Neural cell (in vitro differentiated cells): ENCODE data around the gene PRRT1.

Experiments used
- EP300 ChIP-seq: fragments of 450-650 bp; conservative IDR thresholded peaks from 2 replicates; pipeline ENCODE4 v1.6.1; 2014; ENCODE audit warnings: antibody characterized with exemption, mild to moderate bottlenecking, moderate library complexity; ENCODE audit not compliant: poor library complexity, severe bottlenecking
- EZH2 ChIP-seq: fragments of 200-600, 300-800 bp; shearing (Covaris generic), sonication (generic); IDR thresholded peaks from 2 replicates; pipeline ENCODE4 v1.6.1; 2014; ENCODE audit warnings: antibody characterized with exemption, low read length, borderline replicate concordance, mild to moderate bottlenecking; ENCODE audit not compliant: insufficient read depth, poor library complexity, severe bottlenecking
- POLR2AphosphoS5 ChIP-seq: IDR thresholded peaks from 2 replicates; pipeline ENCODE4 v1.6.1; 2012
- RAD21 ChIP-seq: fragments of 450-650 bp; conservative IDR thresholded peaks from 2 replicates; pipeline ENCODE4 v1.6.1; 2014; ENCODE audit warnings: antibody characterized with exemption, mild to moderate bottlenecking, moderate library complexity
- TAF1 ChIP-seq: IDR thresholded peaks from 2 replicates; pipeline ENCODE4 v1.6.1; 2012; ENCODE audit warnings: low read depth
- TF ChIP-seq, protein P1 (sequence below): fragments of 450-650 bp; IDR thresholded peaks from 2 replicates; pipeline ENCODE4 v1.5.1; 2014; ENCODE audit warnings: antibody characterized with exemption, mild to moderate bottlenecking, moderate library complexity; ENCODE audit not compliant: poor library complexity, severe bottlenecking
- TF ChIP-seq, protein P2 (sequence below): IDR thresholded peaks from 2 replicates; pipeline ENCODE4 v1.6.1; 2012; ENCODE audit warnings: borderline replicate concordance

DNA sequence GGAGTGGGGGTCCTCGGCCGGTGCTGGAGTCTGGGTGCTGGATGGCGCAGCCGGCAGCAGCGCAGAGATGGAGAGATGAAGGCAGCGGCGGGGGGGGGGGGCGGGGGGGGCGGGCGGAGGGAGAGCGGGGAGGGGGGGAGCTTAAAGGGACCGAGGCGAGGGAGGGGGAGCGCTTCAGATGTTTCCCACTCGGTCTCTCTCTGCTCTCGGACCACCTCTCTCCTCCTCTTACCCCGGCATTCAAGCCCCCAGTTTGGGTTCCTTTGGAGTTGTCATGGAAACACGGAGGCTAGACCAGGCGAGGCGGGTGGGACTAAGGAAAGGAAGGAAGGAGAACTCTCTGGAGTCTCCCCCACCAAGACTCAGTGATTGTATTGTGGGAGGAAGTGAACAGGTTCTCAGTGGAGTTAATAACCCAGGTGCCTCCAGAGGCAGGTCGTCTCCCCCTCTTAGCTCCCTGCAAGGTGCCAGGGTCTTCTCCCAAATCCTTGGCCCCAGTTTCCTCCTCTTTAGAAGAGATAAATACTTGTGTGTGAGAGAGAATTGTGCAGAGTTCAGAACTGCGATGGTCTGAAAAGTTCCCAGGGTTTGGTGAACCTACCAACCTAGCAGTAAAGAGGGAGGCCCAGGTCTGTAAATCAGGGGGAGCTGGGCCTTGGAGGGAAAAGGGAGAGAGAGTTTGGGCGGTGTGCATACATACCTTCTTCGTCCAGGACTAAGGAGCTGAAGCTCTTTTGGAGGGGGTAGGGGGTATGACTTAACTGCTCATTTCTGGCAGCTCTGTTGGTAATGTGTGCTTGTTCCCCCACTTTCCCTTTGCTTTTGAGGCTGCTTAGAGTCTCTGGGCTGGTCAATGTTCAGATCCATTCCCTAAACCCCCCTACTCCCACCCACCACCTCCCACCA lies at the start of gene PRRT1:
- no peak for TF ChIP-seq EZH2
- no peak for TF ChIP-seq POLR2AphosphoS5
- TF ChIP-seq, protein P1, sequence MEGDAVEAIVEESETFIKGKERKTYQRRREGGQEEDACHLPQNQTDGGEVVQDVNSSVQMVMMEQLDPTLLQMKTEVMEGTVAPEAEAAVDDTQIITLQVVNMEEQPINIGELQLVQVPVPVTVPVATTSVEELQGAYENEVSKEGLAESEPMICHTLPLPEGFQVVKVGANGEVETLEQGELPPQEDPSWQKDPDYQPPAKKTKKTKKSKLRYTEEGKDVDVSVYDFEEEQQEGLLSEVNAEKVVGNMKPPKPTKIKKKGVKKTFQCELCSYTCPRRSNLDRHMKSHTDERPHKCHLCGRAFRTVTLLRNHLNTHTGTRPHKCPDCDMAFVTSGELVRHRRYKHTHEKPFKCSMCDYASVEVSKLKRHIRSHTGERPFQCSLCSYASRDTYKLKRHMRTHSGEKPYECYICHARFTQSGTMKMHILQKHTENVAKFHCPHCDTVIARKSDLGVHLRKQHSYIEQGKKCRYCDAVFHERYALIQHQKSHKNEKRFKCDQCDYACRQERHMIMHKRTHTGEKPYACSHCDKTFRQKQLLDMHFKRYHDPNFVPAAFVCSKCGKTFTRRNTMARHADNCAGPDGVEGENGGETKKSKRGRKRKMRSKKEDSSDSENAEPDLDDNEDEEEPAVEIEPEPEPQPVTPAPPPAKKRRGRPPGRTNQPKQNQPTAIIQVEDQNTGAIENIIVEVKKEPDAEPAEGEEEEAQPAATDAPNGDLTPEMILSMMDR, result no peak
- TF ChIP-seq EP300, result no peak
- TF ChIP-seq RAD21, result no peak
- no peak for TF ChIP-seq TAF1
- TF ChIP-seq, protein P2, sequence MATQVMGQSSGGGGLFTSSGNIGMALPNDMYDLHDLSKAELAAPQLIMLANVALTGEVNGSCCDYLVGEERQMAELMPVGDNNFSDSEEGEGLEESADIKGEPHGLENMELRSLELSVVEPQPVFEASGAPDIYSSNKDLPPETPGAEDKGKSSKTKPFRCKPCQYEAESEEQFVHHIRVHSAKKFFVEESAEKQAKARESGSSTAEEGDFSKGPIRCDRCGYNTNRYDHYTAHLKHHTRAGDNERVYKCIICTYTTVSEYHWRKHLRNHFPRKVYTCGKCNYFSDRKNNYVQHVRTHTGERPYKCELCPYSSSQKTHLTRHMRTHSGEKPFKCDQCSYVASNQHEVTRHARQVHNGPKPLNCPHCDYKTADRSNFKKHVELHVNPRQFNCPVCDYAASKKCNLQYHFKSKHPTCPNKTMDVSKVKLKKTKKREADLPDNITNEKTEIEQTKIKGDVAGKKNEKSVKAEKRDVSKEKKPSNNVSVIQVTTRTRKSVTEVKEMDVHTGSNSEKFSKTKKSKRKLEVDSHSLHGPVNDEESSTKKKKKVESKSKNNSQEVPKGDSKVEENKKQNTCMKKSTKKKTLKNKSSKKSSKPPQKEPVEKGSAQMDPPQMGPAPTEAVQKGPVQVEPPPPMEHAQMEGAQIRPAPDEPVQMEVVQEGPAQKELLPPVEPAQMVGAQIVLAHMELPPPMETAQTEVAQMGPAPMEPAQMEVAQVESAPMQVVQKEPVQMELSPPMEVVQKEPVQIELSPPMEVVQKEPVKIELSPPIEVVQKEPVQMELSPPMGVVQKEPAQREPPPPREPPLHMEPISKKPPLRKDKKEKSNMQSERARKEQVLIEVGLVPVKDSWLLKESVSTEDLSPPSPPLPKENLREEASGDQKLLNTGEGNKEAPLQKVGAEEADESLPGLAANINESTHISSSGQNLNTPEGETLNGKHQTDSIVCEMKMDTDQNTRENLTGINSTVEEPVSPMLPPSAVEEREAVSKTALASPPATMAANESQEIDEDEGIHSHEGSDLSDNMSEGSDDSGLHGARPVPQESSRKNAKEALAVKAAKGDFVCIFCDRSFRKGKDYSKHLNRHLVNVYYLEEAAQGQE, result no peak
